Measurements from ENCODE around the gene SCUBE2. TPM values are rescaled to one million over a fixed set of nuclear protein-coding genes. Genes with fewer than 3 reads are reported as not detected.

SCUBE2 gene
- total and polyA plus RNA-seq, 2 of the 4 experiments (the other 2 are of a cell fraction), result 0.43 to 0.72 TPM

DNA sequence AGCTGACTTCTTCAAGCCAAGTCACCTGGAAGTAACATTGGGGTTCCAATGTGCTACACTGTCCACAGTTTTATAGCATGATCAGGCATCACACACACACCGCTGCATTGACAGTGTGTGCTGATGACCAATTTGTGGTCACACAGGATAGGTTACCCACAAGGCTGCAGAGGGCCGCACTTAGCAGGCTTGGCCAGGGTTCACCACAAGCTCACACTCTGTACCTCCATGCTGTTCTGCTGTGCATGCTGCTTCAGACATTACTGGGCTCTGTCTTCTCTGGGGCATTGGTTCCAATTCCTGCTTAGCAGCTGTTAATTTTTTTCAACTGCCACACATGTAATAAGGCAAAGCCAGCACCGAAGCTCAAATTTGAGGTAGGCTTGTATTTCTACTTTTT lies 76.6 kb downstream of the SCUBE2 start:
- dilution Hi-C loops (cut with HindIII; ENCODE audit: low sequenced_read_pairs, unreplicated experiment) (no loop called here), in situ Hi-C loops (cut with MboI; ENCODE audit: low sequenced_read_pairs) (loop anchor here (5.0 to 25.0 kb wide), 2 partner anchors 117 to 497 kb away; no protein-coding TSS in a partner anchor), intact Hi-C loops (cut with micrococcal nuclease) (loop anchor here (1.0 kb wide), 1 partner anchor 122 kb away; no protein-coding TSS in a partner anchor)
- ChIA-PET POLR2A (ENCODE audit: unreplicated experiment) (no interaction called here), CTCF (interaction anchor here (0.5 to 1.6 kb wide), 5 partner anchors 9 to 125 kb away, joined by 3 to 5 read pairs (median 4); no protein-coding TSS in a partner anchor)
- Histone ChIP-seq H2AFZ (replicated peaks; ENCODE audit: low read length, poor library complexity) (no peak overlapping the region), H3K4ac (ENCODE audit: low read depth, low read length) (no peak overlapping the region), H3K36me3 (ENCODE audit: control insufficient read depth, insufficient read depth, low read length) (no peaks in the 10 kb centered on the region), H3K18ac (ENCODE audit: low read depth, low read length) (no peak overlapping the region), H2BK20ac (ENCODE audit: low read depth, low read length) (no peak overlapping the region), H4K8ac (ENCODE audit: low read depth in 2 of 2, low read length in 2 of 2) (no peak overlapping the region), H3K23ac (ENCODE audit: low read depth, low read length) (no peak overlapping the region), H2BK120ac (ENCODE audit: low read depth, low read length) (no peak overlapping the region), H3K9me1 (ENCODE audit: insufficient read depth, low read length) (peaks cover 4% of the 10 kb centered on the region; the same call in 1 of the 2 replicates), H3K27me3 (ENCODE audit: control insufficient read depth, insufficient read depth, low read length) (no peaks in the 10 kb centered on the region), H2BK5ac (ENCODE audit: low read depth, low read length, poor library complexity, severe bottlenecking) (no peak overlapping the region), H2AK5ac (ENCODE audit: low read depth, low read length) (no peak overlapping the region), H3K27ac (ENCODE audit: insufficient read depth, low read length) (no peak overlapping the region), H3K4me3 (ENCODE audit: insufficient read depth, low read depth, low read length) (no peak overlapping the region), H3K14ac (replicated peaks; ENCODE audit: low read depth, low read length) (no peak overlapping the region), H3K4me2 (ENCODE audit: low read depth, low read length) (no peak overlapping the region), H3K56ac (ENCODE audit: extremely low read depth, insufficient read depth, low read length) (no peak overlapping the region), H3K9ac (ENCODE audit: low read depth, low read length) (no peak overlapping the region), H4K20me1 (ENCODE audit: insufficient read depth, low read length) (no peaks in the 10 kb centered on the region), H4K91ac (ENCODE audit: insufficient read depth, low read depth, low read length) (no peak overlapping the region), H3K79me1 (ENCODE audit: low read depth in 1 of 2, low read length in 2 of 2) (no peaks in the 10 kb centered on the region), H2AK9ac (replicated peaks; ENCODE audit: low read depth, low read length, poor library complexity) (no peak overlapping the region), H3K4me1 (ENCODE audit: control insufficient read depth, insufficient read depth, low read length) (no peaks in the 10 kb centered on the region), H3K9me3 (ENCODE audit: control insufficient read depth, insufficient read depth, low read length) (no peaks in the 10 kb centered on the region), H4K5ac (ENCODE audit: low read depth, low read length) (no peak overlapping the region), H2BK15ac (ENCODE audit: low read depth, low read length) (no peak overlapping the region)
- no TSS peak for BruUV-seq (replicated peaks)
- WGBS, 2 experiments (ENCODE audit: extremely low coverage in 2 of 2, insufficient read length in 1 of 2), result 100% methylated on average over 1 of the region's 3 CpGs; no CpG with 5 or more reads in 1 of the 2 experiments
- TF ChIP-seq NFE2L2 (IDR thresholded peaks at IDR 0.05; ENCODE audit: low read depth, low read length), result no peak
- TF ChIP-seq CEBPB (IDR thresholded peaks at IDR 0.05; ENCODE audit: low read depth, low read length), result no peak
- TF ChIP-seq MAFK (IDR thresholded peaks at IDR 0.05; ENCODE audit: low read depth, low read length), result no peak
- no peak for TF ChIP-seq RCOR1 (IDR thresholded peaks at IDR 0.05; ENCODE audit: insufficient replicate concordance, low read length)
- TF ChIP-seq, protein P1, sequence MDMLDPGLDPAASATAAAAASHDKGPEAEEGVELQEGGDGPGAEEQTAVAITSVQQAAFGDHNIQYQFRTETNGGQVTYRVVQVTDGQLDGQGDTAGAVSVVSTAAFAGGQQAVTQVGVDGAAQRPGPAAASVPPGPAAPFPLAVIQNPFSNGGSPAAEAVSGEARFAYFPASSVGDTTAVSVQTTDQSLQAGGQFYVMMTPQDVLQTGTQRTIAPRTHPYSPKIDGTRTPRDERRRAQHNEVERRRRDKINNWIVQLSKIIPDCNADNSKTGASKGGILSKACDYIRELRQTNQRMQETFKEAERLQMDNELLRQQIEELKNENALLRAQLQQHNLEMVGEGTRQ (IDR thresholded peaks at IDR 0.05; ENCODE audit: low read depth, low read length), result no peak
- no peak for TF ChIP-seq MAZ (IDR thresholded peaks at IDR 0.05; ENCODE audit: borderline replicate concordance, low read depth, low read length)
- TF ChIP-seq, protein P2, sequence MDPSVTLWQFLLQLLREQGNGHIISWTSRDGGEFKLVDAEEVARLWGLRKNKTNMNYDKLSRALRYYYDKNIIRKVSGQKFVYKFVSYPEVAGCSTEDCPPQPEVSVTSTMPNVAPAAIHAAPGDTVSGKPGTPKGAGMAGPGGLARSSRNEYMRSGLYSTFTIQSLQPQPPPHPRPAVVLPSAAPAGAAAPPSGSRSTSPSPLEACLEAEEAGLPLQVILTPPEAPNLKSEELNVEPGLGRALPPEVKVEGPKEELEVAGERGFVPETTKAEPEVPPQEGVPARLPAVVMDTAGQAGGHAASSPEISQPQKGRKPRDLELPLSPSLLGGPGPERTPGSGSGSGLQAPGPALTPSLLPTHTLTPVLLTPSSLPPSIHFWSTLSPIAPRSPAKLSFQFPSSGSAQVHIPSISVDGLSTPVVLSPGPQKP (IDR thresholded peaks at IDR 0.05; ENCODE audit: borderline replicate concordance, low read depth, low read length), result no peak
- no peak for TF ChIP-seq POLR2A (IDR thresholded peaks at IDR 0.05; ENCODE audit: low read depth, low read length)
- TF ChIP-seq, protein P3, sequence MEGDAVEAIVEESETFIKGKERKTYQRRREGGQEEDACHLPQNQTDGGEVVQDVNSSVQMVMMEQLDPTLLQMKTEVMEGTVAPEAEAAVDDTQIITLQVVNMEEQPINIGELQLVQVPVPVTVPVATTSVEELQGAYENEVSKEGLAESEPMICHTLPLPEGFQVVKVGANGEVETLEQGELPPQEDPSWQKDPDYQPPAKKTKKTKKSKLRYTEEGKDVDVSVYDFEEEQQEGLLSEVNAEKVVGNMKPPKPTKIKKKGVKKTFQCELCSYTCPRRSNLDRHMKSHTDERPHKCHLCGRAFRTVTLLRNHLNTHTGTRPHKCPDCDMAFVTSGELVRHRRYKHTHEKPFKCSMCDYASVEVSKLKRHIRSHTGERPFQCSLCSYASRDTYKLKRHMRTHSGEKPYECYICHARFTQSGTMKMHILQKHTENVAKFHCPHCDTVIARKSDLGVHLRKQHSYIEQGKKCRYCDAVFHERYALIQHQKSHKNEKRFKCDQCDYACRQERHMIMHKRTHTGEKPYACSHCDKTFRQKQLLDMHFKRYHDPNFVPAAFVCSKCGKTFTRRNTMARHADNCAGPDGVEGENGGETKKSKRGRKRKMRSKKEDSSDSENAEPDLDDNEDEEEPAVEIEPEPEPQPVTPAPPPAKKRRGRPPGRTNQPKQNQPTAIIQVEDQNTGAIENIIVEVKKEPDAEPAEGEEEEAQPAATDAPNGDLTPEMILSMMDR (conservative IDR thresholded peaks at IDR 0.05; ENCODE audit: low read depth, low read length), result no peak
- no peak for TF ChIP-seq BHLHE40 (IDR thresholded peaks at IDR 0.05; ENCODE audit: low read depth, low read length)
- TF ChIP-seq CHD1 (IDR thresholded peaks at IDR 0.05; ENCODE audit: low read depth, low read length), result no peak
- no peak for TF ChIP-seq RFX5 (IDR thresholded peaks at IDR 0.05; ENCODE audit: low read depth, low read length)
- no peak for TF ChIP-seq FOS (IDR thresholded peaks at IDR 0.05; ENCODE audit: low read depth, low read length)
- TF ChIP-seq RAD21 (IDR thresholded peaks at IDR 0.05; ENCODE audit: low read length), result no peak
- DNase-seq (no peak), ATAC-seq (ENCODE audit: low read depth) (no peak)

Data from IMR-90 (cell line).